ENCODE measurements around the gene NDUFA1. TPM values are rescaled to one million over a fixed set of nuclear protein-coding genes. Genes with fewer than 3 reads are reported as not detected.

The NDUFA1 gene
- total and polyA plus RNA-seq, 2 donors from 2014 or later: 114 to 512 TPM

DNA sequence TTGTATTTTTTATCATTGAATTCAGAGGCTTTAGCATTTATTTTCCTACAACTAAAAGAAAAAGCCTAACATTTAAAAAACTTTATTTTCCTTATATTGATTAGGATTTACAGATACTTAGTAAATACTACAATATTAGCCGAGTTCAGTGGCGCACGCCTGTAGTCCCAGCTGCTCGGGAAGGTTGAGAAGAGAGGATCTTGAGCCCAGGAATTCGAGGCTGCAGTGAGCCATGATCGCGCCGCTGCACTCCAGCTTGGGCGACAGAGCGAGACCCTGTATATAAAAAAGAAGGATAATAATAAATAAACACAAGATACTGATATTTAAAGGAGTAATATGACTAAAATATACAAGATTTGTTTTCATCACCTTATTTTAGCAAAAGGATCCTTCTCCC is 18.2 kb upstream of the NDUFA1 start:
- Histone ChIP-seq H3K27me3 (ENCODE audit: control insufficient read depth, insufficient read depth, low read length) (no peaks in the 10 kb centered on the region), H3K9ac (ENCODE audit: low read length in 3 of 3) (peak overlapping the region; percentile 49 to 55 (median 53)), H3K27ac (ENCODE audit: low read depth in 2 of 2, low read length in 2 of 2) (peak overlapping the region in 1 of 2 donors; percentile 43), H3K36me3 (ENCODE audit: control insufficient read depth in 2 of 3, insufficient read depth in 3 of 3, low read length in 3 of 3) (no peaks in the 10 kb centered on the region), H3K4me3 (ENCODE audit: low read length in 3 of 3) (peak overlapping the region; percentile 71 to 85 (median 77)), H3K9me3 (ENCODE audit: control insufficient read depth in 2 of 3, insufficient read depth in 1 of 3, low read length in 3 of 3) (no peaks in the 10 kb centered on the region), H3K4me1 (ENCODE audit: control insufficient read depth in 2 of 3, insufficient read depth in 2 of 3, low read depth in 1 of 3, low read length in 3 of 3) (peaks cover 0 to 4% (median 0%) of the 10 kb centered on the region in 3 donors)
- FAIRE-seq (no peak), DNase-seq (peak in 4 of 5 donors; percentile 21 to 60 (median 44))
- TF ChIP-seq, protein P1, sequence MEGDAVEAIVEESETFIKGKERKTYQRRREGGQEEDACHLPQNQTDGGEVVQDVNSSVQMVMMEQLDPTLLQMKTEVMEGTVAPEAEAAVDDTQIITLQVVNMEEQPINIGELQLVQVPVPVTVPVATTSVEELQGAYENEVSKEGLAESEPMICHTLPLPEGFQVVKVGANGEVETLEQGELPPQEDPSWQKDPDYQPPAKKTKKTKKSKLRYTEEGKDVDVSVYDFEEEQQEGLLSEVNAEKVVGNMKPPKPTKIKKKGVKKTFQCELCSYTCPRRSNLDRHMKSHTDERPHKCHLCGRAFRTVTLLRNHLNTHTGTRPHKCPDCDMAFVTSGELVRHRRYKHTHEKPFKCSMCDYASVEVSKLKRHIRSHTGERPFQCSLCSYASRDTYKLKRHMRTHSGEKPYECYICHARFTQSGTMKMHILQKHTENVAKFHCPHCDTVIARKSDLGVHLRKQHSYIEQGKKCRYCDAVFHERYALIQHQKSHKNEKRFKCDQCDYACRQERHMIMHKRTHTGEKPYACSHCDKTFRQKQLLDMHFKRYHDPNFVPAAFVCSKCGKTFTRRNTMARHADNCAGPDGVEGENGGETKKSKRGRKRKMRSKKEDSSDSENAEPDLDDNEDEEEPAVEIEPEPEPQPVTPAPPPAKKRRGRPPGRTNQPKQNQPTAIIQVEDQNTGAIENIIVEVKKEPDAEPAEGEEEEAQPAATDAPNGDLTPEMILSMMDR (IDR thresholded peaks at IDR 0.05; ENCODE audit: borderline replicate concordance, extremely low read depth, insufficient read depth): no peak
- intact Hi-C loops (cut with DNase I): no loop called here

DNA sequence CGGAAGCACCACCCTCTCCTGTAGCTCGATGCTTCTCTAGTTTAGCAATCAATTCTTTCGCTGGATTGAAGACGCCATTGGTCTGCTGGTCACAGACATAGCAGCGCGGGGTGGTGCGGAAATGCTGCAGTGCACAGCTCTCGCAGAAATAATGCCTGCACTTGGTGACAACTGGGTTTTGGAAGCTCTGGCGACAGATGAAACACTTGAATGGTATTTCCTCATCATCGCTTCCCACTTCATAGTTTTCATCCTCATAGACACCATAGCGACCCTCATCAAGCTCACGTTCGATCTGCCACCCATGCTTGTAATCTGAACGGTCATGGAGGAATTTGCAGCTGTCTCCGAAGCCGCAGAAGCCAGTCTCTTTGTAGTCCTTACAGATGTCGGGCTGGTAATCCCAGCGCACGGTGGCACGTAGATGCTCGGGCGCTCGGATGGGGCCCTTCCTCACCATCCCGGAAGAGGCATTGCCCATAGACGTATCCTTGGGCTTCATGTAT is 953 bp upstream of the NDUFA1 start:
- no peaks in the 10 kb centered on the region for H3K27me3 ChIP-seq (ENCODE audit: control insufficient read depth, insufficient read depth, low read length)
- intact Hi-C loops (cut with DNase I): no loop called here
- H3K4me1 ChIP-seq (ENCODE audit: control insufficient read depth in 2 of 3, insufficient read depth in 2 of 3, low read depth in 1 of 3, low read length in 3 of 3): no peaks in the 10 kb centered on the region
- TF ChIP-seq, protein P1 (IDR thresholded peaks at IDR 0.05; ENCODE audit: borderline replicate concordance, extremely low read depth, insufficient read depth): no peak
- peak overlapping the region; percentile 88 to 93 (median 88) for H3K4me3 ChIP-seq (ENCODE audit: low read length in 3 of 3)
- H3K27ac ChIP-seq (ENCODE audit: low read depth in 2 of 2, low read length in 2 of 2): peak overlapping the region; percentile 92 to 93
- H3K9me3 ChIP-seq (ENCODE audit: control insufficient read depth in 2 of 3, insufficient read depth in 1 of 3, low read length in 3 of 3): no peaks in the 10 kb centered on the region
- H3K36me3 ChIP-seq (ENCODE audit: control insufficient read depth in 2 of 3, insufficient read depth in 3 of 3, low read length in 3 of 3): no peaks in the 10 kb centered on the region
- DNase-seq: peak in 4 of 5 donors; percentile 15 to 49 (median 44)
- FAIRE-seq: no peak
- peak overlapping the region; percentile 71 to 95 (median 80) for H3K9ac ChIP-seq (ENCODE audit: low read length in 3 of 3)

DNA sequence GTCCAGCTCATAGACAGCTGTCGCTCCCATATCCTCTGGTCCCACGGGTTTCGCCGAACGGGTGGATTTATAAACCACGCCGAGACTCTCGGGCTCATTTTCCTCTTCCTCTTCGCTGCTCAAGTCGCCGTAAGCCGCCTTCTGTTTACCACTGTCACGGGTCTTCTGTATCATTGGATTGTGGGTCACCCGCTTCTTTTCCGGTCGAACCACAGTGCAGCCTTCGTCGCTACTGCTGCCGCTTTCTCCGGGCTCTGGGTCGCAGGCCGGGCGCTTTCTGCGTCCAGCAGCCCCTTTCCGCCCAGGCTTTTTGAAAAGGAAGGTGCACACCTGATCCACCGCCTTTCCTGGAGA is 410 bp upstream of the NDUFA1 start:
- H3K4me3 ChIP-seq (ENCODE audit: low read length in 3 of 3): peak overlapping the region; percentile 88 to 93 (median 88)
- peak overlapping the region; percentile 71 to 95 (median 80) for H3K9ac ChIP-seq (ENCODE audit: low read length in 3 of 3)
- TF ChIP-seq, protein P1 (IDR thresholded peaks at IDR 0.05; ENCODE audit: borderline replicate concordance, extremely low read depth, insufficient read depth): no peak
- peak in 1 of 5 donors; percentile 75 for DNase-seq
- no peaks in the 10 kb centered on the region for H3K27me3 ChIP-seq (ENCODE audit: control insufficient read depth, insufficient read depth, low read length)
- H3K36me3 ChIP-seq (ENCODE audit: control insufficient read depth in 2 of 3, insufficient read depth in 3 of 3, low read length in 3 of 3): no peaks in the 10 kb centered on the region
- peak overlapping the region; percentile 92 to 93 for H3K27ac ChIP-seq (ENCODE audit: low read depth in 2 of 2, low read length in 2 of 2)
- no peaks in the 10 kb centered on the region for H3K4me1 ChIP-seq (ENCODE audit: control insufficient read depth in 2 of 3, insufficient read depth in 2 of 3, low read depth in 1 of 3, low read length in 3 of 3)
- no peak for FAIRE-seq
- H3K9me3 ChIP-seq (ENCODE audit: control insufficient read depth in 2 of 3, insufficient read depth in 1 of 3, low read length in 3 of 3): no peaks in the 10 kb centered on the region
- intact Hi-C loops (cut with DNase I): no loop called here

DNA sequence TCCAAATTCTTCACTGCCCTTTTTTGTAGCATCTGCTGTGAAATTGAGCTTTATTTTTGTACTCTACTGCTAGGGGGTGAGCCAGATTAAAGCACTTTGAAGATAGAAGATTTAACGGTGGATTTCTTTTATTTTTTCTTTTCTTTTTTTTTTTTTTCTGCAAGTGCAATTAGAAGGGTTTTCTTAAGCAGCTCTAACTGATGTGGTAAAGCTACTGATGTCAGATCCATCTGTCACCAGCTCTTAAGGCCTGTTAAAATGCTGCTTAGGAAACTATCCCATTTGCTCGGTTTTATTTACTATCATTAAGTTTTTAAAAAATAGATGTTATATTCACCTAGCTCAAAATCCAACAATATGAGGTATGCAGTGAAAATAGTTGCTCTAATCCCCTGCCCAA is 7.1 kb downstream of the NDUFA1 start:
- intact Hi-C loops (cut with DNase I): no loop called here

More for the DNA sequence above, 7.1 kb downstream of the NDUFA1 start:
- Histone ChIP-seq H3K9ac (ENCODE audit: low read length in 3 of 3) (no peak overlapping the region), H3K27me3 (ENCODE audit: control insufficient read depth, insufficient read depth, low read length) (no peaks in the 10 kb centered on the region), H3K9me3 (ENCODE audit: control insufficient read depth in 2 of 3, insufficient read depth in 1 of 3, low read length in 3 of 3) (no peaks in the 10 kb centered on the region), H3K27ac (ENCODE audit: low read depth in 2 of 2, low read length in 2 of 2) (no peak overlapping the region), H3K36me3 (ENCODE audit: control insufficient read depth in 2 of 3, insufficient read depth in 3 of 3, low read length in 3 of 3) (peaks cover 0 to 5% (median 2%) of the 10 kb centered on the region in 3 donors), H3K4me3 (ENCODE audit: low read length in 3 of 3) (no peak overlapping the region), H3K4me1 (ENCODE audit: control insufficient read depth in 2 of 3, insufficient read depth in 2 of 3, low read depth in 1 of 3, low read length in 3 of 3) (no peaks in the 10 kb centered on the region)
- no peak for DNase-seq
- no peak for FAIRE-seq
- TF ChIP-seq, protein P1 (IDR thresholded peaks at IDR 0.05; ENCODE audit: borderline replicate concordance, extremely low read depth, insufficient read depth): no peak

All from kidney (tissue), 14 donors.